Activated CD4-positive, alpha-beta T cell treated with anti-CD3 and anti-CD28 coated beads, Interleukin-10, Interleukin-2, amounts not matched to agents 100 ng/mL and 50 ng/mL, durations not matched to agents 16 hours and 8 hours (primary cell): Measurements from ENCODE around the gene INPP5A.
"Not testable (repeated sequence)": the region's sequence is repeated elsewhere in the genome, so short reads cannot be mapped to it uniquely, and the experiment has no call there.

ENCODE experiments used
- DNase-seq: peaks from one replicate; pipeline ENCODE4 v3.0.0-alpha.2; 2020

Gene INPP5A

DNA sequence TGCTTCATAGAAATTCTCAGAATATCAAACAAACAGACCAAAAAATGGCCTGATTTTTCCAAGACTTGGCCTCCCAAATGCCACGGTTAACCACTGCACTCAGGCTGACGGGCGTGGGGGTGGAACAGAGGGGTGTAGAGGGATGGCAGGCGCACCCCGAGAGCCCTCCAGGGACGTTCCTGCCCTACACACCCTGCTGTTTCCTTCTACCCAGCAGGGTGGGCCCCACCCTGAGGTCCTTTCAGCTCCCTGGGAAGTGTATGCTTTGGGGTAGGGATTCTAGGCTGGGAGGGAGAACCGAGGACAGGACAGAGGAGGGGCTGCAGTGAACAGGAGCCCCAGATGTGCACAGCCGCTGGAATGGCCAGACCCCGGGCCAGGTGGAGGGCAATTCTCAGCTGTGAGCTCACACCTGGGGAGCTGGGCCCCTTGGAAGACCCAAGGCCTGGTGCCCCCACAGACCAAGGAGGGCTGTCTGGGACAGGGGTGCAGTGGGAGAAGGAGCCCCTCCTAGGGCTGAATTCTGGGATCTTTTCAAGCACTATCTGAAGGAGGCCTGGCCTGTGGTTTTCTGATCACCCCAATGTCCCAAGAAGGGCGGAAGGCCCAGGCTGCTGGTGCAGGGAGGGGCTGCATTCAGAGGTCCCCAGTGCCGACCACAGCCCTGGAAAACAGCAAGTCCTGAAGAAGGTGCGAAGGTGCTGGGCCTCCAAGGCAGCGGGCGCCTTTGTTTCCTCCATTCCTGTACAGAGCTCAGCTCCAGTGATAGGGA lies 32.9 kb upstream of the INPP5A start:
- DNase-seq = no peak

DNA sequence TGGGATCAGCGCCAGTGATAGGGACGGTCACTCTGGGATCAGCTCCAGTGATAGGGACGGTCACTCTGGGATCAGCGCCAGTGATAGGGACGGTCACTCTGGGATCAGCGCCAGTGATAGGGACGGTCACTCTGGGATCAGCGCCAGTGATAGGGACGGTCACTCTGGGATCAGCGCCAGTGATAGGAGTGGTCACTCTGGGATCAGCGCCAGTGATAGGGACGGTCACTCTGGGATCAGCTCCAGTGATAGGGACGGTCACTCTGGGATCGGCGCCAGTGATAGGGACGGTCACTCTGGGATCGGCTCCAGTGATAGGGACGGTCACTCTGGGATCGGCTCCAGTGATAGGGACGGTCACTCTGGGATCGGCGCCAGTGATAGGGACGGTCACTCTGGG lies 32.0 kb upstream of the INPP5A start:
- DNase-seq = not testable (repeated sequence)

DNA sequence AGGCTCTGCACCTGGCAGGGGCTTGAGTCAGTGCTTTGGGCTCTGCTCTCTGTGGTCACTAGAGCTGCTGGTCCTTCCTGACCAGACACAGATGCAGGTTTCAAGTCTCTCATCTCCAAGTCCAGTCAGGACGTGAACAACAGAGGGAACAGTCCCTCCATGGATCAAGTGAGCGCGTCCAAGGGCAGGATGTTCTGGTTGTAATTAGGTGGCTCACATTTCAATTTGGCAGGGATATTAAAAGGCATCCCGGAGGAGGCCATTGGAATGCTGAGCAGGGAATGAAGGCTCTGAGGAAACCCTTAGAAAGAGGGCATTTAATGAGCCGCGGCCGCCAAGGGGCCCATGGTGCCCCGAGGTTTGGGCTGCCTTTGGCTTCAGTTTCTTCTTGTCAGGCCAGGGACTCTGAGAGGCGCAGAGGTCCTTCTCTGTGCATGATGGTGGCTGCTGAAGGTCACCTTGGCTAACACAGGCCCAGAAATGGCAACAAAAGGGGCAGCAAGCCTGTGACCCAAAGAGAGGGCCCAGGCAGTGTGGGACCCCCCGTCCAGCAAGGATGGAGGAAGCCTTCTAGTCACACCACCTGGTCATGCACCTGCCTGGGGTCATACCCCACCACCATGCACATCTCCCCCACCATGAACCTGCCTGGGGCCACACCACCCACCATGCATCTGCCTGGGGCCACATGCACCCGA lies 30.7 kb upstream of the INPP5A start:
- no peak for DNase-seq

DNA sequence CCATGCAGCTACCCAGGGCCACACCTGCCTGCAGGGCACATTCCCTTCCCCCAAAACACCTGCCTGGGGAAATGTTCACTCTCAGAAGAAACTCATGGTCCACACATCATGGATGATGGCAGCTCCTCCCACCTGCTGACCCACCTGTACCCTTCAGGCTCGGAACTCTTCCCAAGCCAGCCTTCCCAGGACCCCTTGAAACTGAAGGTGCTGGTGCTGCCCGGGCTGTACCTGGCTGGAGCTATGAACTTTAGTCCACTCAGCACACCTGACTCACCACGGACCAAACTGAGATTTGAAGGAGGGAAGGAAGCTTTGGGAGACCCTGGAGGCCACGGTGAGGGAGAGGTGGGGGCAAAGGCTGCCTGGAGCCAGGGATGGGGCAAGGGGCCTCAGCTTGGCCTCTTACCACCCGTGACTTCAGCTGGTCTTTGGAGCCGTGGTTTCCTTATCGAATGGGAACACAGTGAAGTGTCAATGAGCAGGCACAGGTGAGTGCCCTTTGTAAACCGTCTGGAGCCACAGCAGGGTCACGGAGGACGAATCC lies 30.1 kb upstream of the INPP5A start:
- no peak for DNase-seq

DNA sequence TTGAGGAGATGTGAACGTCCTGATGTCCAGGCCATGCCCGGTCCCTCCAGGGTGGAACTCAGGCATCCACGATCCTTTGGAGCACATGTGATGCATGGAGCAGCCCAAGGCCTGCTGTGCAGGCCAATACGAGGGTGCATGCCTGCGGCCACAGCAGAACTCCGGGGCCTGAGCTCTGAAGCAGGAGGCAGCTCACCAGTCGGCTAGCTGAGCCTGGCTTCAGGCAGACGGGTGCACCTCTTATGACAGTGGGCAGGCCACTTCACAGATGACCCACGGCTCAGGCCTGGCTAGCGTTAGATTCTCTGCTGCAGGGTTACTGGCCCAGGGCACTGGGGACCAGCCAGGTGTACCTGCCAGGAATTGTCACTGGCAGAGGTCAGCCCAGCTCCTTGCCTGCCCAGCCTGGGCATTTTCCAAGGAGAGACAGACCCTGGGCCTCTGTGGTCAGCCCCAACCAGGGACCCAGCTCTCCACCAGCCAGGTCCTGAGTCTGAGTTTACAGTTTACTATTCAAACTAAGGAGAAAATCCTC lies 29.6 kb upstream of the INPP5A start:
- no peak for DNase-seq

DNA sequence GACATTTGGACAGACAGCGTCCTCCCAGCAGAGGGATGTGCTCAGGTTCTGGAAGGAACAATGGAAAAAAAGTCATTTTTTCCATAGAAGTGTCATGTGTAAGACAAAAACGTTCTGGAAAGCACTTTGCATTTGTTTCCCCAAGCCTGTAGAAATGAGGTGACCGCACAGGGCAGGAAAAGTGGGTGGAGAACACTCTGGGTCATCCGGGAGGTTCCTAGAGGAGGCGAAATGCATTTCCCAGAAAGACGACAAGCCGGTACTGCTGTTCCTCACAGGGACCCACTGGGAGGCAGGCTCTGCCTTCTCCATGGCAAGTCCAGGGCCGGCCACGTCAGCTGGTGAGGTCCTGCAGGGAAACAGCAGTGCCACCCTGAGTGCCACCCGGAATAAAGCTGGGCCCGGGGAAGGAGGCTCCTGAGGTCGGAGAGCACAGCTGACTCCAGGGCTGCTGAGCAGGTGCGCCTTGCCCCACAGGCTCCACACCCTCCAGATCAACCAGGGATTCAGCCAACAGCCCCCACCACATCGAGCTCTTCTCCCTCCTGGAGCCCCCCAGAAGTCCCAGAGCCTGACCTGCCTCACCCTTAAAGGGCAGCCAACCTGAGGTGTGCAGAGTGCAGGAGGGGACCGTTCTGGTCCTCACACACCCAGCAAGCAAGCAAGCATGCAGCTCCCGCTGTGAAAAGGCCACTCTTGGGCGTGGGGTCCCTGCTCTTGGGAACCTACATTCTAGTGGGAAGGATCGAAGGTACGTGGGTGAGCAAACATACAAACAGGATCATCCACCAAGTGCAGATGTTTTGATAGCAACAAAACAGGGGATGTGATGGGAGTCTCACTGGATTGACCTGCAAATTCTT lies 28.8 kb upstream of the INPP5A start:
- DNase-seq = no peak

DNA sequence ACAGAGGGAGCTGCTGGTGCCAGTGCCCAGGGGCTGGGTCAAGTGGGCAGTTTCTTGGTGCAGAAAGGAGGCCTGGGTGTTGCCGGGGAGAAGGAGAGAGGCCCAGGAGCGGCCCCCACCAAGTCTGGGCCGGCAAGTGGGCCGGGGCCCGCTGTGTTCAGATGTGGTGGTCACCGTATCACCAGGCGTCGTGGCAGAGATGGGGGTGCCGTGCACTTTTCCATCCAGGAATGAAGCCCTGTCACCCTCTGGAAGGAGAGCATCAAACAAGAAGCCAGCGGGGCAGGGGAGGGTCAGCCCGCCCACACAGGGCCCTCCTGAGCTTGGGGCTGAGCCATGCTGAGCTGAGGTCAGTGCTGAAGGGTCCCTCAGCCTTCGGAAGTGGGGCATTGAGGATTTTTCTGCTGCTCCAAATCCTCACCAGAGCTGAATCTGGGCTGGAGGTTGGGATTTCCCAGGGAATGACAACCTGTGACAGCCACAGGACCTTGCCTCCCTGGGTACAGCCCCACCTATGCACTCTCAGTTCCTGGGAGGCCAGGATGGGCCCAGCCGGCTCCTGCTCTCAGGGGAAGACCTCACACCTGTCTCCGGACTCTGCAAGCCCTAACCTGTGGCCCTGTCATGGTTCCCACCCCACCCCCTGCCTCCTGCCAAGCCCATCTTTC lies 27.9 kb upstream of the INPP5A start:
- no peak for DNase-seq

DNA sequence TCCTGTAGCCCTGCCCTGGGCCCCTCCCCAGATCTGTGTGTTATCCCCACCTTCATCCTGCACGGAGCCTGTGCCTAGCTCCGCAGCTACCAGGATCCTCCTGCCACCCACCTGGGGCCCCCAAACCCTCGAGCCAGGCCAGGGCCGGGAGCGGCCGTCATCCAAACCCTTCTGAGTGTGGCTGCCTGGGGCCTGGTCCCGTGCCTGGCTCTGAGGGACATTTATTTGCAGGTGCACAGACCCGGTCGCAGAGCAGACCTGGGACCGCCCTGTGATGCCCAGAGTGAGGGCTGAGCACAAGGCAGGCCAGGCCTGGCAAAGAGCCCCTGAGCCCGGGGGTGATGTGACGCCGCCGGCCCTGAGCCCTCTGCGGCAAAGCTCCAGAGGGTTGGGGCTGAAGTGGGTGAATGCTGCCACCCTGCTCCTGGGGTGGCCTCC lies 27.4 kb upstream of the INPP5A start:
- DNase-seq = no peak

DNA sequence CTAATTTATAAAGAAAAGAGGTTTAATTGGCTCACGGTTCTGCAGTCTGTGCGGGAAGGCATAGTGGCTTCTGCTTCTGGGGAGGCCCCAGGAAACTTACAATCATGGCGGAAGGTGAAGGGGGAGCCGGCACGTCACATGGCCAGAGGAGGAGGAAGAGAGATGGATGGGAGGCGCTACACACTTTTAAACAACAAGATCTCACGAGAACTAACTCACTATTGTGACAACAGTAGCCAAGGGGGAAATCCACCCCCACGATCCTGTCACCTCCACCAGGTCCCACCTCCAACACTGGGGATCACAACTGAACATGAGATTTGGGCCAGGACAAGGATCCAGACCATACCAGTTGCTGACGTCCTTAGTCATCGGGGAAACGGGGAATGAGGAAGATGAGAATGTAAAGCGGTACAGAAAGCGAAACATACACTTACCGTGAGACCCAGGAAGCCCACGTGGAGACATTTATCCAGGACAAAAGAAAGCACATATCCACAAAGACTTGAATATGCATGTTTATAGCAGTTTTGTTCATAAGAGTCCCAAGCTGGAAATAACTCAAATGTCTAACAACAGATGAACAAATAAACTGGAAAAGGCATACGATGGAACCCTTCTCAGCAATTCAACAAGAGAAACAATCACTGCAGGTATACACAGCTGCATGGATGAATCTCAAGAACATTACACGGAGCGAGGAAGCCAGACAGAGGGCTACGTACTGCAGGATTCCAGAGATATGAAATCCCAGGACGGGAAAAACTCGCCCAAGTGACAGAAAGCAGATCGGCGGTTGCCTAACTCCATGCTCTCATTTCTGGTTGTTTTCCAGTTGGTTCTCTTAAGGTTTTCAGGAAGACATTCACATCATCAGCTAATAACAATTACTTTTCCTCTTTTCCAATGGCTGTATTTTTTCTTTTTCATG lies 26.2 kb upstream of the INPP5A start:
- DNase-seq = no peak

DNA sequence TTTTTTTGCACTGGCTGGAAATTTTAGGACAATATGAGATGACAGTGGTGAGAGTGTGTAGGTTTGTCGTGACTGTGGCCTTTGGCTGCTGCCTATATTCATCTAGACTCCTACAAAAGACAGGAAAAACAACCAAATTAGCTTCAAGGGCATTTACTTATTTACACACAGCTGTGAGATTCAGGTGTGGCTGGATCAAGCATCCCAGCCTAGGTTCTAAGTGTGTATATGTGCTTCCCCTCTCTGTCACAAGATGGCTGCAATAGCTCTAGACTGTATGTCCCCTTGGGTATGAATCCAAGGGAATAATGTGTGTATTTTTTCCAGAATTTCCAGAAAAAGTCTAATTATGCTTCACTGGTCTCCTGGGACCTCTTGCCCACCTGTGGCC lies 25.5 kb upstream of the INPP5A start:
- DNase-seq = no peak

DNA sequence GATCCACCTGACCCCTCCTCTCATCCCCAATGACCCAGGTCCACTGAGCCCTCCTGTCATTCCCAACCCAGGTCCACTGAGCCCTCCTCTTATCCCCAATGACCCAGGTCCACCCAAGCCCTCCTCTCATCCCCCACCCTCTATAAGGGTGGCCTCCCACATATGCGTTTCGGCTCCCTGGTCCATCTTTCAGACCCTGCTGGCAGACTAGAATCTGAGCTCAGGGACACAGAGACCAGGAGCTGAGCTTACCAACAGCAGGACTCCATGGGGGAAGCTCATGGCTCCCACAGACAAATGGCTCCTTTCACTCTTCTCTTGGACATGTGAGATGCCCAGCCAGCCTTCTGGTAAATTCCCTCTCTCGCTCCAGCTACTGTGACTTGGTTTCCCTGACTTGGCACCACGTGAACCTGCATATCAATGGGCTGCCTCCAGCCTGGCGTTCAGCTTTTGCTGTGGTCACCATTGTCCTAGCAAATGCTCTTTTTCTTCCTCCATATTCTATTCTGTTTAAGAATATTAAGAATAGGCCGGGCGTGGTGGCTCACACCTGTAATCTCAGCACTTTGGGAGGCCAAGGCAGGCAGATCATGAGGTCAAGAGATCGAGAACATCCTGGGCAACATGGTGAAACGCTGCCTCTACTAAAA lies 24.8 kb upstream of the INPP5A start:
- DNase-seq = no peak

DNA sequence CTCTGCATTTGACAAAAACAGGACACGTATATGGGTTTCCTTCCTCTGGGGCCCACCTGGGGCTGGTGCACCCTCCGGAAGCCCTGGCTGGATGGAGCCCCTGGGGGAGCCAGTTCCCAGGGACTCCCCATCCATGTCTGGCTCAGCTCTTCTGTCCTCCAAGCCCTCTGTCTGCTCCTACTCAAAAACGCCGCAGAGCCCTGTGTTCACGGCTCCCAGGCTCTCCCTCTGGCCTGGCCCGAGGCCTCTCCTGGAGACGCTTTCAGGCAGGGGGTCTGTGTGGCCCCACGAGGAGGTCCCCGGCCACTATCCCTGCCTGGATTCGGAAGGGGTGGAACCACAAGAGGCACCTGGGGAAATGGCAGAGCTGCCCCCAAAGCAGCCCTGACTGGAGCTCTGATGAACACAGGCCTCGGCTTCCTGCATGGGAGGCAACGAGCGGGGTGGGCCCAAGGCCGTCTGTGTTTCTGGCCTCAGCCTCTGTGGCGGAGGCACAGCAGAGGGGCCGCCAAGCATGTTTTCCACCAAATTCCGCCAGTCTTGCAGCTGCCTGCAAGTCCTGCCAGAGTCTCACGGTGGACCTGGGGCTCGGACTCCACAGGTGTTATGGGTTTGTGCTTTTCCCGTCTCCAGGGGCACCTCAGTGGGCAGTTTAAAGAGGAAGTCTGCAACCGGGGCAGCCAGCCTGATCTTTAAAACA lies 22.6 kb upstream of the INPP5A start:
- DNase-seq = no peak

DNA sequence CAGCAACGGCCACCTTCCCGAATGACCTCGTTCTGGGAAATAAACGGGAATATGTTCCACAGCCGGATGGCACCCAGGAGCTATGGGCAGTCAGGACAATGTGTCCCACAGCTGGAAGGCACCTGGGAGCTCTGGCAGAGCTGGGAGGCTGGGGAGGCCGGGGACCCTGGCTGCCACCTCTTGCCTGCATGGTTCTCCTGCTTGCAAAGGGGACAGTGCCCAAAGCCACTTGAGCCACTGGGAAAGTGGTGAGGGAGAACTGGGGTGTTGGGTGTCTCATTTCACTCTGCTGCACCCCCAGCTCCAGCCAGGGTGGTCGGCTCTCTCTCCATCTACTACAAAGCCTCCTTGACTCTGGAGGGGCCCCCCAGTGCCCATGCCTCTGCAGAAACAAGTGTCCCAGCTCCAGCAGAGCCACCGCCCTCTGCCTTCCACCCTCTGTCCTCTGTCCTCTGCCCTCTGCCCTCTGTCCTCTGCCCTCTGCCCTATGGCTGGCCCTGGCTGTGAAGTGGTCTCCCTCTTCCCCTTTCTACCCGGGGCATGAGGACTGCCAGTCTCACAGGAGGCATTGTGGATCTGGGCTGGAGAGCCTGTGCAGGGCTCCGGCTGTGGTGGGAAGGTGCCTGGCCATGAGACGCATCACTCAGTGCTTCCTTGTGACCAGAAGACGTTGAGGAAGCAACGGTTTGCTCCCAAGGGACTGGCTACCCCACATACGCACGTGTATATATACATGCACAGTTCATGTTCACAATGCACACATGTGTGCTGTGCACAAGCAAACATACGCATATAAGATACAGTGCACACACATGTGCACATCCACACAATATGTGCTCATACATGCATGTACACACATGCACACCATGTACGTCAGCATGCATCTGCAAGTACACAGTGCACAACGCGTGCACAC lies 21.5 kb upstream of the INPP5A start:
- DNase-seq = no peak

DNA sequence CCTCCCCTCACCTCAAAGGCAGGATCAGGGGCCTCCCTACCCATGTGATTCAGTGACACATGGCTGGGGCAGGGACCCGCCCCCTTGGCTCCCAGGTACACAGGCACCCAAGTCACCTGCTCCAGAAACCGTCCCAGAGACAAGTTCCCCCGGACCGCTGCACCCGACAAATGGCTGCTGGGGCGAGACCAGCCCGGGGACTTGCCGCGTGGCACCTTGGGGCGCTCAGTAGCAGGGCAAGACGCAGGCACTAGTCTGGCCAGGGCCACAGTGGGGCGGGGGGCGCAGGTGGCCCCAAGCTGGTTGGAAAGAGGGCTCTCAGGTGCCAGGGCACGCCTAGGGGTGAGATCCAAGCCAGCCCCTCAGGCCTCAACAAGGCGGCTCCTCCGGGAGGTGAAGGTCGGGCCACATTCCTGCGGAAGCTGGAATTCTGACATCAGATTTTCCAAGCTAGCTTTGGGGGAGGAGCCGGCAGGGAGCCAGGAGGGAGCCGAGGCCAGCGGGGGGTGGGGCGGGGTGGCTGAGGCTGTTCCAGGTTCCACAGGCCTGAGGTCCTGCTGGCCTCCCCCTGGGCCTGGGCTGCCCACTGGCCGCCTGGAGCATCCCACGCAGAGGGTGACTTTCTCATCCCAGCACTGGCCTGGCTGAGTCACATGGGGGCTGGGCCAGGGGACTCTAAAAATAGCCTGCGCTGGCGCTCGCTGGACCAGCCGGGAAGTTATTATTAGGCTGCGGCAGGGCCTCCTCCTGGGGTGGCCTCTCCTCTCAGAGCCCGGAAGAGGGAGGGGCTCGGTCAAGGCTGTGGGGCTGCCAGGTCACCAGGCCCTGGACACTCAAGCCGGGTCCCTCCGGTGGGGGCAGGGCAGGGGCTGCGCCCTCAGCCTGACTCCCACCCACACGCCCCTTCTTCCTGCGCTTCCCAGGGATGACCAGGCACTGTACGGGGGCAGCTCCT lies 20.5 kb upstream of the INPP5A start:
- no peak for DNase-seq

DNA sequence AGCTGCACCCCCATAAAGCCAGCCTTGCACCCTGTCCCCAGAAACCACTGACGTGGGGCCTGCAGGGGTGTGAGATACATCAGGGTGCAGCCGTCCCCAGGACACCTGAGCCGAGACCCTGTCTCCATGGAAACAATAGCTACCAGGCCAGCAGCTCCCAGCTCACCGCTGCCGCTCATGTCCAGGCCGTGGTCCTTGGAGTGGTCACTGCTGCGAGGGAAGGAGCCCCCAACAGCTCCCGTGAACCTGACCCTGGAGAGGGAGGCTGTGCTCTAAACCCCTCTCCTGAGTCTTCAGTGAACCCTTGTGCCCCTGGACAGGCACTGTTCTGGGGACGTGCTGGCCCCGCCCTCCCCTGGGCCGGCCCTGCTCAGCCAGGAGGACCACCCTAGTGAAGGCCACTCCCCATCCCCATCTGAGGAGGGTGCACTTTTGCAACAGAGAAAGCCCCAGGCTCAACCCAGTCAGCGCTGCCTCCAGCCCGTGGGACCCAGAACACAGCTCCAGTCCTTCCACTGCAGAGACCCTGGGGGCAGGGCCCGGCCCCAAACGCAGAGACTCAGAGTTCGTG lies 19.6 kb upstream of the INPP5A start:
- no peak for DNase-seq

DNA sequence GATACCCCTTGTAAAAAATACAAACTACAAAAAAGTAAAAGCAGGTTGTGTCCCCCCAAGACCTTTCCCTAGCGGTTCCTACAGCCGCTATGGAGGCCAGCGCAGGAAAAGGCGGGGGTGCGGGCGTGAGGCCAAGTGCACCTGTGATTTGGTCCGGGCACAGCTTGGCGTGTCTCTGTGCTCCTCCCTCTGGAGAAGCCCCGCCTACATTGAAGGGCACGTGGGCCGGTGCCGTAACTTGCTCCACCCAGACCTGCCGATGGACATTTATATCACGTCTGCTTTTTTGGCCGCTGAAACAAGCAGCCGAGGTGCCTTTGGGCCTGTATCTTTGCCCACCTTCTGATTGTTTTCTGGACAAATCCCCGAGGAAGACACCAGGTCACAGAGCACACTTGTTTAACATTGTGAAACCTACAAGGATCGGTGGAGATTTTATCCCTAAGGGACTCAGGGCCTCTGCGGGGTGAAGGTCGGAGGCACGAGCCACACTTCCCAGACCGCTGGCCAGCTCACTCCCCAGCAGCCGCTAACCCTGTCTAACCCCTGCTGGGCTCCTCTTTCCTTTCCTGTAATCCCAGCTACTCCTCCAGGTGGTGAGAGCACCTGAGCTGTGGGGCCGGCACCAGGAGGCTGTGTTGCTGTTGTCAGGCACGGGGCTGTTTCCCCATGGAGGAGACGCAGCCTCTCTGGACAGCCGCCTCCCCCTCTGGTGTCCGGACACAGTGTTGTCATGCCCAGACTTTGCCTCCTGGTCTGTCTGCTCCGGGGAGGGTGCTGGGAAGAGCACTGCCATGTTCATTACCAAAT lies 18.8 kb upstream of the INPP5A start:
- DNase-seq = no peak
